HepG2 (cell line): ENCODE measurements around the gene PFKP. TPM values are rescaled to one million over a fixed set of nuclear protein-coding genes. Genes with fewer than 3 reads are reported as not detected.

Experiments used
- ATAC-seq: fragments of 200-7000 bp; cut with Tn5 transposase; 3 replicates; pipeline ENCODE4 v1.9.1; 2020; ENCODE audit warnings: mild to moderate bottlenecking, moderate library complexity
- BruUV-seq: library from RNA; stranded (reverse); fragments of 400-500 nt; replicated peaks from 2 replicates; lab custom pipeline; 2021; lab: Mats Ljungman, UMichigan
- CTCF ChIA-PET: fragments of 300-600 bp; formaldehyde crosslinking; extraction: SDS; loops from one replicate; lab custom pipeline; 2021; ENCODE audit warnings: low total read pairs, inconsistent platforms, low intra/inter-chr PET ratio; lab: Yijun Ruan, JAX
- POLR2A ChIA-PET: fragments of 350-600 bp; sonication (Branson Sonifier 250); formaldehyde crosslinking; loops from one replicate; lab custom pipeline; 2020; ENCODE audit warnings: antibody characterized with exemption, inconsistent platforms; lab: Yijun Ruan, JAX
- DNase-seq: peaks from one replicate; pipeline ENCODE4 v3.0.0-alpha.2; 2015; ENCODE audit warnings: low spot score
- FAIRE-seq: peaks from 3 replicates; lab custom pipeline; 2011; peaks lifted over from hg19 to GRCh38; lab: Jason Lieb, UNC
- H2AFZ ChIP-seq: one replicate; pipeline ENCODE4 v1.6.1; 2011; ENCODE audit warnings: low read length, inconsistent platforms
- H3K27ac ChIP-seq: fragments of 300-600 bp; 3 replicates; pipeline ENCODE4 v1.8.0; 2011; ENCODE audit warnings: mixed run types, mild to moderate bottlenecking, mixed read lengths, low read length, inconsistent platforms; ENCODE audit not compliant: insufficient read depth; ENCODE audit errors: extremely low read length
- H3K27me3 ChIP-seq, 2 experiments: fragments of 200-600 bp in 1 of 2; 2 replicates in 1 of 2; 3 replicates in 1 of 2; pipeline versions ENCODE4 v1.6.0 to v1.8.0; 2011; ENCODE audit warnings: low read length in 2 of 2, mild to moderate bottlenecking in 2 of 2, moderate library complexity in 2 of 2, inconsistent platforms in 1 of 2; ENCODE audit not compliant: insufficient read depth in 2 of 2, control insufficient read depth in 1 of 2
- H3K36me3 ChIP-seq, 2 experiments: fragments of 200-600 bp in 1 of 2; replicated peaks in 1 of 2; 2 replicates in 1 of 2; 3 replicates in 1 of 2; pipeline versions ENCODE4 v1.5.1 to v1.8.0; 2011; ENCODE audit warnings: low read length in 2 of 2, inconsistent platforms in 1 of 2; ENCODE audit not compliant: insufficient read depth in 2 of 2, control insufficient read depth in 1 of 2
- H3K4me1 ChIP-seq: 2 replicates; pipeline ENCODE4 v1.5.1; 2012; ENCODE audit warnings: low read length, inconsistent platforms; ENCODE audit not compliant: insufficient read depth
- H3K4me2 ChIP-seq: 2 replicates; pipeline ENCODE4 v1.6.0; 2011; ENCODE audit warnings: low read depth, low read length, inconsistent platforms
- H3K4me3 ChIP-seq, 3 experiments: fragments of 200-600 bp in 1 of 3; sonication (generic), shearing (Covaris generic) in 1 of 3; replicated peaks in 1 of 3; 2 replicates each; pipeline ENCODE4 v1.5.1; 2011 to 2016; ENCODE audit warnings: low read length in 3 of 3, inconsistent platforms in 2 of 3, low read depth in 2 of 3, mild to moderate bottlenecking in 2 of 3, control low read depth in 1 of 3, mixed read lengths in 1 of 3; ENCODE audit not compliant: insufficient read depth in 1 of 3
- H3K79me2 ChIP-seq: one replicate; pipeline ENCODE4 v1.6.1; 2011; ENCODE audit warnings: low read length, inconsistent platforms; ENCODE audit not compliant: insufficient read depth
- H3K9ac ChIP-seq: 2 replicates; pipeline ENCODE4 v1.6.0; 2011; ENCODE audit warnings: mild to moderate bottlenecking, low read depth, low read length, inconsistent platforms; ENCODE audit not compliant: insufficient read depth
- H3K9me3 ChIP-seq: 2 replicates; pipeline ENCODE4 v1.5.1; 2012; ENCODE audit warnings: mild to moderate bottlenecking, low read length
- H4K20me1 ChIP-seq: 2 replicates; pipeline ENCODE4 v1.6.0; 2011; ENCODE audit warnings: inconsistent platforms, mild to moderate bottlenecking, low read length, moderate library complexity; ENCODE audit not compliant: insufficient read depth
- FOXC1 ChIP-seq: sonication (generic); formaldehyde crosslinking; IDR thresholded peaks from 2 replicates; pipeline ENCODE4 v1.8.0; 2022; ENCODE audit warnings: mild to moderate bottlenecking, missing genetic modification reagents, borderline replicate concordance
- HMG20A ChIP-seq: IDR thresholded peaks from 2 replicates; pipeline ENCODE4 v1.6.1; 2016; ENCODE audit warnings: borderline replicate concordance
- JUND ChIP-seq: sonication (generic); formaldehyde crosslinking; IDR thresholded peaks from 2 replicates; pipeline ENCODE4 v1.8.0; 2022; ENCODE audit warnings: mild to moderate bottlenecking, missing genetic modification reagents
- POGK ChIP-seq: sonication (generic); formaldehyde crosslinking; conservative IDR thresholded peaks from 2 replicates; pipeline ENCODE4 v1.8.0; 2022; ENCODE audit warnings: mild to moderate bottlenecking, moderate library complexity, missing genetic modification reagents
- SP5 ChIP-seq: IDR thresholded peaks from 2 replicates; pipeline ENCODE4 v1.6.1; 2016; ENCODE audit warnings: low read depth, borderline replicate concordance
- ZBTB43 ChIP-seq: sonication (generic); formaldehyde crosslinking; conservative IDR thresholded peaks from 2 replicates; pipeline ENCODE4 v1.4.0; 2020; ENCODE audit warnings: missing genetic modification reagents
- ZNF414 ChIP-seq: sonication (generic); formaldehyde crosslinking; IDR thresholded peaks from 2 replicates; pipeline ENCODE4 v1.5.0; 2020; ENCODE audit warnings: missing genetic modification reagents
- WGBS: methylation state at CpG from one replicate; pipeline ENCODE4 v1.1.6; 2017; ENCODE audit warnings: low lambda C conversion rate; 5-methylcytosine and 5-hydroxymethylcytosine counted together
- in situ Hi-C: cut with HindIII; loops from 2 replicates; pipeline ENCODE4 v1.10.0; 2017; ENCODE audit warnings: low pct_unique_long_range_greater_than_20kb; ENCODE audit not compliant: extremely low pct_ligation_motif_present
- intact Hi-C: fragments of 100-400 bp; cut with micrococcal nuclease; formaldehyde crosslinking; loops from one replicate; pipeline ENCODE4 v1.10.0; 2022; ENCODE audit not compliant: unreplicated experiment
- polyA plus RNA-seq, 8 experiments: library from polyadenylated mRNA; depleted of rRNA in 3 of 8; stranded (reverse) in 7 of 8; unstranded in 1 of 8; fragments of >200 nt; fragmentation: Illumina TruSeq in 4 of 8; extraction: Trizol in 4 of 8; gene quantifications; 2 replicates each; pipeline versions ENCODE4 v1.2.1 to v1.2.3, GENCODE V29; 2011 to 2016; ENCODE audit warnings: low read depth in 4 of 8, missing spikeins in 1 of 8, mixed read lengths in 1 of 8; ENCODE audit not compliant: insufficient read depth in 1 of 8
- total RNA-seq, 5 experiments: library from RNA; depleted of rRNA; stranded (reverse); fragments of >200 nt; fragmentation: Illumina TruSeq; extraction: Trizol; gene quantifications; 2 replicates each; pipeline ENCODE4 v1.2.3, GENCODE V29; 2016; ENCODE audit warnings: low read depth in 1 of 5

Gene PFKP
- total and polyA plus RNA-seq, 2 of the 13 experiments (the other 11 are each of a cell fraction or from before 2014, with no cell fraction given): 0.80 to 2.4 TPM

- H3K36me3 ChIP-seq: no peaks in the 10 kb centered on the region
- no peak overlapping the region for H3K9ac ChIP-seq
- POLR2A ChIA-PET: no interaction called here
- FAIRE-seq (no peak), DNase-seq (no peak), ATAC-seq (no peak)
- H3K4me3 ChIP-seq: no peak overlapping the region
- no TSS peak for BruUV-seq
- H3K4me1 ChIP-seq: no peaks in the 10 kb centered on the region
- no peaks in the 10 kb centered on the region for H3K79me2 ChIP-seq
- H2AFZ ChIP-seq: no peak overlapping the region
- WGBS: 78% methylated on average over 12 of the region's 12 CpGs
- H3K27ac ChIP-seq: no peak overlapping the region
- in situ Hi-C loops: no loop called here
- TF ChIP-seq SP5 (no peak), ZBTB43 (no peak), POGK (CRISPR knock-in tag) (no peak), FOXC1 (CRISPR knock-in tag) (no peak), ZNF414 (CRISPR knock-in tag) (no peak), JUND (CRISPR knock-in tag) (no peak), HMG20A (CRISPR knock-in tag) (no peak)
- 0 out of 2 replicates have a peak, but pooled peaks cover 2% of the 10 kb centered on the region for H4K20me1 ChIP-seq
- CTCF ChIA-PET: no interaction called here
- no peaks in the 10 kb centered on the region for H3K27me3 ChIP-seq
- no peak overlapping the region for H3K4me2 ChIP-seq
- intact Hi-C loops: no loop called here
- H3K9me3 ChIP-seq: no peaks in the 10 kb centered on the region
Observed at GRCh38 chr10:3109633-3110032, 42.3 kb downstream of the PFKP start.
